GM04503 (cell line): ENCODE results near the gene EFR3B.

ENCODE experiments used
- DNase-seq: peaks from one replicate; pipeline ENCODE4 v3.0.0-alpha.2; 2012; ENCODE audit warnings: low read depth

The EFR3B gene

DNA sequence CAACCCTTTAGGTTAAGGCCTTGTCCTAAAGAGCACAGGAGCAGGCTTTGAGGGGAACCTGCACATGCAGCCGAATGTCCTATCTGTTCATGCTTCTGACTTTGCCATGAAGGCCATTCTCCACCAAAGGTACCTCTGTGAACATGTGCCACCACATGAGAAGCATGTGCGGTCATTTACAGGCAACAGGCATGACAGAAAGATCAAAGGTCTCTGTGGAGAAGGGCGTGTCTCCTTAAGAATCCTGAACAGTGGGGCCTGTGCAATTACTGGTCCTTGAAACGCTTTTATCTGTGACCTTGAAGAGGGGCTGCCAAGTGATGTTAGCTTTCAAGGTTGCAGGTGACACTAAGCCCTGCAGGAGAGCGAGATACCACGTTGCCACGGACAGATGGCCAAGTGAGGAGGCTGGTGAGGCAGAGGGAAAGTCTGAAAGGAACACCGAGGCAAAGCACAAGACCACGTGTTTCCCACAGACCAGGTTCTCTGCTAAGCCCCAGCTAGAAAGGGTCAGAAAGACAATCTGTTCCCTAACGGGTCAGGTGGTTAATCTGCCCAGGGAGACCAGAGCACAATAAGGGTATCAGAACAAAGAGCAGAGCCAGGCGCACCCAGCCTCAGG lies 146.0 kb downstream of the EFR3B start:
- no peak for DNase-seq

DNA sequence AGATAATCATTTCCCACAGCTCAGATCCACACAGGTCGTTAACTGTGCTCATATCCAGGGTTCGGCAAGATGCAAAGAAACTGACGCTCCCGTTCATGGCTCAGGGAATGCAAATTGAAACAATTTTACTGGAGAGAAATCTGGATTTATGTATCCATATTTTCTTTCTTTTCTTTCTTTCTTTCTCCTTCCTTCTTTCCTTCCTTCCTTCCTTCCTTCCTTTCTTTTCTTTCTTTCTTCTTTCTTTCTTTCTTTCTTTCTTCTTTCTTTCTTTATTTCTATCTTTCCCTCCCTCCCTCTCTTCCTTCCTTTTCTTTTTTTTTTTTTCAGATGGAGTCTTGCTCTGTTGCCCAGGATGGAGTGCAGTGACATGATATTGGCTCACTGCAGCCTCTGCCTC lies 146.5 kb downstream of the EFR3B start:
- no peak for DNase-seq

DNA sequence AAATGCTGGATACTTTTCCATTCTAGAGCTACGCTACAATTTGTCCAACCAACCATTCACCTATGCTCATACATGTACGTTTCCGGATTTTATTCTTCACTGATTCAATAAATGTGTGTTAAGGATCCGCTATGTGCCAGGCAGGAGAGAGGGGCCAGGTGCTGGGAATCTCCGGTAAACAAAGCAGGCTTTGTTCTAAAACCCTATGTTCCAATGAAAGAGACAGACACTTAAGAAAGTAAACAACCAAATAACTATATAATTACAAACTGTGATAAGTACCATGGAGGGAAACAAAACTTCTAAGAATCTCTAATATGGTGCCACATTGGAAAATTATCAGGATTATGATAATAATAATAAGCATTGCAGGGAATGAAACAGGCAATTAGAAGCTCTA lies 148.7 kb downstream of the EFR3B start:
- DNase-seq = no peak

DNA sequence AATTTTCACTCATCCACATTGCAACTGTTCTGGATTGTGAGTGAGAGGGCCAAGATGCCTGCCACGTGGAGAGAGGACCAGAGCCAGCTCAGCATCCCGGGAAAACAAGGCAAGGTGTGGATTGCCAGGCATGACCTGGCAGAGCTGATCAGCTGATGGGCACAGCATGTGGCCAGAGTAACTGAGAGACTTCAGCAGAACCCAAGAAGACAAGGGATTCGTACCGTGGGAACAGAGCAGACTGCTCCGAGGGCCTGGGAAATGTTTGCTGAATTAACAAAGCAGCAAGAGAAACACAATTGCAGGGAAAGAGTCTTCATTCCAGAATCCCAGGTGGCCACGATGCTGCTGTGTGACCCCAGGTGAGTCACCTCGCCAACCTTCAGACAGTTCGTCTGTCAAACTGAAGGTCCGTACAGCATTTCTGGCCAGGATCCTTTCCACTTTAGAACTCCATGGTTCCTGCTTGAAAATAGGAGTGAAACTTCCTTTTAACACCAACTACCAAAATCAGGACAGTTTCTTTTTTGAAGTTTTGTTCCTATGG lies 152.8 kb downstream of the EFR3B start:
- DNase-seq = no peak

DNA sequence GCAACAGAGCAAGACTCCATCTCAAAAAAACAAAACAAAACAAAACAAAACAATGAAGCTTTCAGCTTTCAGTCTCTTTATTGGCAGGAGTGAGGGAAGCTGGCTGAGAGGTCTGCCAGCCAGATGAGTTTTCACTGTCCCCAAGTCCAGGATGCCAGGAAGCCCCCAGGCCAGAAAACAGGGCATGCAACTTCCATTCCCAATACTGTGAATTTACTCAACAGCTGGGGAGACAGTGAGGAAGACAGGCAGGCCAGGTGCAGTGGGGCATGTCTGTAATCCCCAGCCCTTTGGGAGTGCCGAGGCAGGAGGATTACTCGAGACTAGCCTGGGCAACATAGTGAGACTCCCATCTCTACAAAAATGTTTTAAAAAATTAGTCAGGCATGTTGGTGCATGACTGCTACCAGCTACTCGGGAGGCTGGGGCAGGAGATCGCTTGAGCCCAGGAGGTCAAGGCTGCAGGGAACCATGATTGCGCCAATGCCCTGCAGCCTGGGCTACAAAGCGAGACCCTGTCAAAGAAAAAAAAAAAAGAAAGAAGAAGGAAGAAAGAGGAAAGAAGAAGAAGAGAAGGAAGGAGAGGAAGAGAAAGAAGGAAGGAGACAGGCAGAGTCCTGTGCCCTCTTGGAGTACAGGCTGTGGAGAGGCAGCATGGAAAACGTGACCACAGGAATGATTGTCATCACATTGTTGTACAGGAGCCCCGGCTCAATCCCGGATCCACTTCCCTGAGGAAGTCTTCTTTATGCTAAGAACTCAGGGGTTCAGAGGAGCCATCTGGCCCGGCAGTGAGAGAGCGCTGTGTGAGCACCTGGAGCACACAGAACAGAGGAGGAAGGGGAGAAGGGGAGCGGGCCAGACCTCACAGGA lies 155.7 kb downstream of the EFR3B start:
- no peak for DNase-seq

DNA sequence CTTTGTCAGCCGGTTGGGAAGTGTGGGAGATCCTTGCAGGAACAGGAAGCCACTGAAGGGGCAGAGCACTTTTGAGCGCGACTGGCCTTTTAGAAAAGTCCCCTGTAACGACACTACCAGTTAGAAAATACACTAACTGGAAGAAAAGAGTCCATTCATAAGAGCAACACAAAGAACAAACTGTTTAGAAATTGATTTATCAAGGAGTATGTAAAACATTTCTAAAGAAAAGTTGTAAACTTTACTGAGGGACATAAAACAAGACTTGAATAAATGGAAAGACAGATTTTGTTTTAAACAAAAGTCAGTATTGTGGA lies 156.3 kb downstream of the EFR3B start:
- no peak for DNase-seq

DNA sequence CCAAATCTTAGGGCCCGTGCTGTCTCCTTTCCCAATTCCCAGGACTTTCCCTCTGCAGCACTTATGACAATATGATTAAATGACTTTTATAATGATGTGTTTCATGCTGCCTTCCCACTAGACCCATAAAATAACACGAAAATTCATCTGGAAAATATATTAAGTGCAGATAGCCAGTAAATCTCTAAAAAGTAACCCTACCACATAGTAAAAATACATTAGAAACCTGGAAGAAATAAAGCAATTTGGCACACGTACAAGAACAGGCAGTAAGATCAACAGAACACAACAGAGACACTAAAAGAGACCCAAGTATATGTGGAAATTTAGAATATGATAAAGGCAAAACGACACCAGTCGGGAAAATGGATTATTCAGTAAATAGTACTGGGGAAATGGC lies 156.7 kb downstream of the EFR3B start:
- DNase-seq = no peak

DNA sequence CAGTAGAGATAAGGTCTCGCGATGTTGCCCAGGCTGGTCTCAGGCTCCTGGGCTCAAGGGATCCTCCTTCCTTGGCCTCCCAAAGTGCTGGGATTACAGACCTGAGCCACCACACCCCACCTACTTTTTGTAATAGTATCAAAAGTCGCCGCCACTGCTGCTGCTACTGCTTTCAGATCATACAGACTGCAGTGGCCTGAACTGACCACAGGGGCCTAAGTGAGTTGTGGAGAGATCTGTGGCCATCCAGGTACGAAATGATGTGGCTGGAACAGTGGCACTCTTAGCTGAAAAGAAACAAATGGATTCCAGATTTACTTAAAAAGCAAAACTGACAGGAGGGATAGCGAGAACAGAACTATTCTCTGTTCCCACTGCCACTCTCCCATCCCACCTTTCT lies 159.4 kb downstream of the EFR3B start:
- DNase-seq = no peak

DNA sequence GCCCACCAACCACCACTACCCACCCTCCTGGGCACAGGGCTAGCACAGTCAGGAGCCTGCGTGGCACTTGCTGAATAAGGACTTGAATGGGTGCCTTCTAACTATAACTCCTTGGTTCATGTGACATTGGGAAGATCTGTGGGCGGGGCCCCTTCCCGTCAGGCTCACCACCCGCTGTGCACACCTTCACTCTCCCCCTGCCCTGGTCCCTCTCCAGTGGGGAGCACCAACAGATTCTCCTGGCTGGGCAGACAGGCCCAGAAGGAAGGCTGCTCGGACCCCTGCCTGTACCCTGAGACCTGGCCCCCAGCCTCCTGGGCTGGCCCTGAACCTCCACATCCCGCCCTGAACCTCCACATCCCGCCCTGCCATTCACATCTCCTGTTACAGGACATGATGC lies 159.9 kb downstream of the EFR3B start:
- no peak for DNase-seq

DNA sequence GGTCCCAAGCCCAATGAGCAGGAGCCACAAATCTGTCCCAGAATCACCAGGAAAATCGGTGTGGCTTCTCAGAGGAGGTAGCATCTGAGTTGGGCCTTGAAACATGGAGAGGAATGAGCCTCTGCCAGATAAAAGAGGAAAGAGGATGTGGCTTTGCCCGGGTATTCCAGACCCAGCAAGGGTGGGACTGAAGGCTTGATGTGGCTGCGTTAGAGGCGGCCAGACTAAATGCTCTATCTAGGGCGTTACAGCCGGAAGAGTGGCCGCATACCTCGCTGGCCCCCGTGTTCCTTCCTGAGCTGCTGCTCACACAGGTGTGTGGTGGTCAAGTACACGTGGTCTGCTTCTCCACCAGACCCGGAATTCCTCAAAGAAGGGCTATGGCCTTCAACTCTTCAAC lies 160.4 kb downstream of the EFR3B start:
- no peak for DNase-seq

DNA sequence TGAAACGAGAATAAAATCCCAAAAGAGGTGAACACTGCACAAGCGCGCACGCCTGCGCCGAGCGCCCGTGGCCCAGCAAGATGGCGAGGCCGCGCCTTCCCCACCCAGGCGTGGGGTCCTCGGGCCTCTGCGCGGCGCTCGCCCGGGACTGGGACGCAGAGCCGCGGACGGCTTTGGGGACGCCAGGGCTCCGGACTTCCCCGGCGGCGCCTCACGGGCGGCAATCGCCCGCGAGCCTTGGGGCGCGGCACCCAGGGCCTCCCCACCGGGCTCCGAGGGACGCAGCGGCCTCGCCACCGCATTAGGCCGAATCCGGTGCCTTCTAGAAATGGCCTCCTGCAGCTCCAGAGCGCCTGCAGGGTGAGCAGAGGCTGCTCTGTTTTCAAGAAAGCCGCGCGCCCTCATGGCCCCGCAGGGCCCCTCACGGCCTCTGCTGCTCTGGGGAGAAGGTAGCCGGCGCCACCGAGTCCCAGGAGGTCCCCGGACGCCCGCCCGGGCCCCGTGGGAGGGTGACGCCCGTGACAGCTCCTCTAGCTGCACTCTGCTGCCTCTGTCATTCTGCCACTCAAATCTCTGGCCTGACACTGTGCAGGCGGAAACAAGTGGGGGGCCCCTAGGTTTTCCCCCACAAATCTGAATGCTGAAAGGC lies 162.4 kb downstream of the EFR3B start:
- no peak for DNase-seq

DNA sequence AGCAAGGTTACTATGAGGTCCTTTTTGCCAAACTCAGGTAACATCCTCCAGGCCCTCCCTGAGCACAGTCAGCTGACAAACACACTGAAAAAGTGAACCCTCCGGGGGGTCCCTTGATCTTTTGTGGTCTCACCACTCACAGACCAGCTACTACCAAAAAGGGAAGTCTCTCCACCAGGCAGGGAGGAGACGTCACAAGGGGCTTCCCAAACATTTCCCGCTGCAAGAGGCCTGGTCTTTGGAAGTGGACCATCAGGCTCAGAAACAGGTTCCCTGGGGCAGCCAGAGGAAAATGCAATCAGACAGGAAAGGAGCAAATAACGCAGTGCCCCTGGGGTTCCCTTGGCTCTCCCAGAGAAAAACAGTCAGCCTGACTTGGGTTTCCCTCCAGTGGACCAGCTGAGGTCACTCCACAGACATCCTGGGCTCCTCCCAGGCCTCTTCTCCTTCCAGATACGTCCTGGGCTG lies 165.2 kb downstream of the EFR3B start:
- no peak for DNase-seq
